Dedifferentiated amniotic fluid mesenchymal stem cell (primary cell): ENCODE data around the gene ZNF568.

ENCODE experiments used
- DNase-seq: peaks from one replicate; pipeline ENCODE4 v3.0.0-alpha.2; 2016; ENCODE audit errors: extremely low spot score

ZNF568 gene

GRCh38 chr19:36999313-36999712 is 83.2 kb downstream of the ZNF568 start:
- DNase-seq: no peak

GRCh38 chr19:37007587-37008220 is 91.6 kb downstream of the ZNF568 start:
- no peak for DNase-seq

- no peak for DNase-seq
Observed at GRCh38 chr19:37009871-37010270, 93.7 kb downstream of the ZNF568 start.

GRCh38 chr19:37012093-37012745 is 96.1 kb downstream of the ZNF568 start:
- no peak for DNase-seq

- no peak for DNase-seq
Observed at GRCh38 chr19:37014456-37014855, 98.3 kb downstream of the ZNF568 start.

- DNase-seq: no peak
Observed at GRCh38 chr19:37045140-37045539, 129.0 kb downstream of the ZNF568 start.
